ENCODE results near the gene WDFY3.
"Not testable (repeated sequence)": the region's sequence is repeated elsewhere in the genome, so short reads cannot be mapped to it uniquely, and the experiment has no call there.

Gene WDFY3

DNA sequence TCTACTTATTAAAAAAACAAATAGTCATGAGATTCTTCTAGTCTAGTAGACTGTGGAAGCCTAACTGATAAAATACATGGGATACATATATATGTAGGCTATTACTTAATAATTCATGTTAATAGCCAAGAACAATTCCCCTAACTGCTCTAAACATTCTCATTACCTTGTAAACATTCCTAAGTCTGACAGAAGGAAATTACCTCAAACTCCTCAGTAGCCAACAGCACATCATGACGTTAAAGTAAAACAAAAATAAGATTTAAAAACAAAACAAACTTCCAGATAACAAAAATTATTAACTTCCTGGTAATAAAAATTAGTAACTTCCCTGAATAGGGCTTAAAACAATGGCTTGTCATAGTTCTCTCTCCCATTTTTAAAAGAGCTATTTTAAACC is 109.2 kb downstream of the WDFY3 start:
- DNase-seq (ENCODE audit: low read depth in 2 of 2) = no peak

DNA sequence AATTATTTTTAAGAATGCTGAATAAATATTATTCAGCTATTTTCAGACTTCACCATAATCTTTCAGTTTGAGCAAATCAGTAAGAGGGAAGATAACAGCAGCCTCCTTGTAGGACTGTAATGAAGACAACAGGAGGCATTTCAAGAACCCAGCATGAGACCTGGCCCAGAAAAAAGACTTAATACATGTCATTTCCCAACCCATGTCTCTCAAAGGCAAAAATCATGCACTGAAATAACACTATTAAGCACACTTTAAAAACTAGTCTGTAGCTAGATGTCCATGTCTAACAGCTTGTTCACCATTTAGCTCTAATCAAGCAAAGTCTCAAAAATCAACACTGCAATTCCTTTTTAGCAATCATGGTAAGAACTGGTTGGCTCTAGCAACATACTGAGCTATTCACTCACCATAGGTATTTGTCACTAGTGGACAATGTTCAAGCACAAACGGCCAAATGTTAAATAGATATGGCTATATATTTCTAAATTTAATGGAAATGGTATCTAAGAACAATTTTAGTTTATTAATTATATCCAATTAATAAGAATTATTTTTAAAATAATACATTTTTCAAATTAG is 109.9 kb downstream of the WDFY3 start:
- no peak for DNase-seq (ENCODE audit: low read depth in 2 of 2)

DNA sequence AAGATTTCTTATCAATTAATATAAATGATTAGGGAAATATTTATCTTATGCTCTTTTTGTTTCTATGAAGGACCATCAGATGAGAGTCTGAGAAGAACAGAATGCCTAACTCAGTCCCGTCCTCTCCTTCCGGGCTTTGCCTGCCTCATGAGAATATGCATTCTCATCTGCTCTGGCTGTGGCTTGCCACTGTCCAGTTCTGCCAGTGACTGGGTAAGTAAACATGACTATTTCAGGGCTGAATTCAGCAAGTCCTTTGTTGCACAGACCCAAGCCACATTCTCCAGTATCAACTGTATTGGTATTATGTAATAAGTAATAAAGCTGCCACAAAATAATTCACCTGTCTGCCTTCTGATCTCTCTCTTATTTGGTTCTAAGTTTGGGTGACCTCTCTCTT is 110.7 kb downstream of the WDFY3 start:
- no peak for DNase-seq (ENCODE audit: low read depth in 2 of 2)

DNA sequence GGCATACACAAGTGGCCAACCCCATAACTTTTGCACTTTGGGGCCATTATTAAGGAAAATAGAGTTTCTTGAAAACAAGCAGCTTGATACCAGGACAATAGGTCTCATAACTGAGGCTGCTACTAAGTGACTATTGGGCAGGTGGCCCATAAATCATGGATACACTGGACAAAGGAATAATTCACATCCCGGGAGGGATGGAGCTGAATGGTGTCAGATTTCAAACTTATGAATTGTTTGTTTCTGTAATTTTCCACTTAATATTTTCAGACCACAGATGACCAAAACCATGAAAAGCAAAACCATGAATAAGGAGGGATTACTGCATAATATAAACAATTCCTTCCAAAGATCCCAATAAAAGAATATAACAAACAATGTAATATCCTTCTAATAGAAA is 114.4 kb downstream of the WDFY3 start:
- no peak for DNase-seq (ENCODE audit: low read depth in 2 of 2)

DNA sequence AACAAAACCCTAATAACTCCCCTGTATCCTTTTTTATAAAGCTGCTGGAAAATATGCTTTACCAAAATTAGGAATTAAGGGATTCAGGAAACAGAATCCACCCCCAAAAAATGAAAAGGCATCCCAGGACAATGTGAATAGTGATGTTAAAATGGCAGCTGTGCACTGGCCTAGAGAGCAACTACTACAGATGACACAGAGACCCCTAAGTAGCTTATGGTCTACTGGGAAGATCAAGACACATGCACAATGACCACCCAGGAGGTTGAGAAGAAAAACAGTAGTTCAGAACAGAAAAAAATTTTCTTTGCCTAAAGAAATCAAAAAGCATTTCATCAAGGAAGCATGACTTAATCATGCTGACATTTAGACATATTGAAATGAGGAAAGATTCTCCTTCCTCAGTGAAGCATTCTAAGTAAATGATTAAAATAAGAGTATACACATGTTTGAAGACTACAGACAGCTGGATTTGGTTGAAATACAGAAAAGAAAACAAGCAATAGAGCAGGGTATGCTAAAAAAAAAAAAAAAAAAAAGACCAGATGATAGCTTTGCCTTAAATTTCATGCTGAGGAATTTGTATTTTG is 117.3 kb downstream of the WDFY3 start:
- peak in 1 of 2 experiments; percentile 2 for DNase-seq (ENCODE audit: low read depth in 2 of 2)

DNA sequence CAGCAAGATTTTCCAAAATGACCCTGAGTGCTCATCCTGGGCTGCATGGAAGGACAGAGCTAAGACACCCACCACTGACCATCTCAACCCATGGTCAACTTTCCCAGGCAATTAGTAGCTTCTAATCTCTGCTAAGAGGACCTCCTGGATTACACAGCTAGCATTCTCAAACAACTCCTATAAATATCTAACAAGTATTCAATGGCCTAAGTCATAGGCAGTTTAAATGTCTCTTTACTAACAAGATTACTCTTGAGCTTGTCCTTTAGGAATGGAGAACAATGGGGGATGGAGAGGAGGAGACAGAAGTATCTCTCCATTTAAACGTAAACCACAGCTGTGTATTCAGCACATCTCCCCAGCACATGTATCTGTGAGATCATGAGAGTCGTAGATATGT is 118.1 kb downstream of the WDFY3 start:
- no peak for DNase-seq (ENCODE audit: low read depth in 2 of 2)

DNA sequence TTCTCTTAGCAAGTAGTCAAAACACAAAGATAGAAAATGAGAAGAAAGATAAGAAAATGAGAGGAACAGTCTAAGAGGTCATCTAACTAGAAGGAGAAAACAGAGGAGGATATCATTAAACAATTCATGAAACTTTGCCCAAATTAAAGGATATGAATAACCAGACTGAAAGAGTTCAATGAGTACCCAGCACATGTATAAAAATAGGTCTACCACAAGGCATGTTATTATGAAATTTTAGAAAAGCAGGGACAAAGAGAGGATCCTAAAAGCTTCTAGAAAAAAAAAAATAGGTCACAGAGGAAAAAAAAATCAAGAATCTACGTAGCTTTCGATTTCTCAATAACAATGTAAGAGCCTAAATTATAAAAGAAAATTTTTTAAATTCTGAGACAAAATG is 118.5 kb downstream of the WDFY3 start:
- DNase-seq (ENCODE audit: low read depth in 2 of 2) = no peak

DNA sequence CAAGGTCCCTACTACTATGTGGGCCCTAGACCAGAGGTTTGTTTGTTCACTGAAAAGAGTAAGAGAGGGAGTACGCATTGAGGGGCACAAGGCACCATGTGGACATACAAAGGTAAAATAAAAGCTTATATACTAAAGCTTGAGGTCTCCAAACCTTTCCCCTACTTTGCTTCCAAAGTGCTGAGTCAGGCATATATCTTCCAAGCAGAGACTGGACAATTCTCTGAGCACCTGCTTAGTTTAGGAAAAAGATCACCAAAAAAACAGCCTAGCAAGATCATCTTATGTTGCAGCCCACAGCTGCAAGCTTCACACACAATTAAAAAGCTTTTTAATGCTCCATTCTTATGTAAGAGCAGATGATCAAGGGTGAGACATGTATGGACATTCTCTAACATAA is 119.5 kb downstream of the WDFY3 start:
- no peak for DNase-seq (ENCODE audit: low read depth in 2 of 2)

DNA sequence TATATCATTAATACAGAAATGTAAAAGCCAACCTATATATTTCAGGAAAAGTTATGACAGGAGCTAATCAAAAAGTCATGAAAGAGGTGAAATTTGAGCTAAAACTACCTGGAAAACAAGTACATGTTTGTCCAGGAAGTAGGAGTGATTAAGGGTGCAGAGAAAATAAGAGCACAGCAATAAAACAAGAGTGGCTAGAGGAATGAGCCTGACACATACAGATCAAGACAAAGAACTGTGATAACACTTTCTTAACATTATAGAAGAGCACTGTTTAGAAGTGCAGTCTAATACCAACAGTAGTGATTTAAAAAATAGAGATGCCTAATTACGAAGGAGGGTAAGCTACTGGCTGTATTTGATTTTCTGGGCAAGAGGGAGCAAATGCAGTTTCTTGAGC is 125.1 kb downstream of the WDFY3 start:
- no peak for DNase-seq (ENCODE audit: low read depth in 2 of 2)

DNA sequence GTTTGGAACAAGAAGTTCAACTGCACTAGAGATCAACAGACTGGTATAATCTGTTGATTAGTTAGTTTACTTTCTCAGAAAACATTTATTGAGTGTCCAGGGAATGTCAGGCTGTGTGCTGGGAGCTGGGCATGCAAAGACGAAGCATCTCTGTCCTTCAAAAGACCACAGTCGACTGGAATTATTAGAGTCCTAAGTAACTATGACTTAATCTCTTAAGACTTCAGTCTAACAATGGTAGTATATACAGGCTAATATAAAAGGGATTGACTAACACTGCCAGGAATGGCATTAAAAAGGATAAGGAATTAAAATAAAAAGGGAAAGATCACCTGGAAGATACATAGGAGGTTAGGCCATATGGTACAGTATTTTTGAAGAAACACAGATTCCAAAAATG is 128.7 kb downstream of the WDFY3 start:
- no peak for DNase-seq (ENCODE audit: low read depth in 2 of 2)

DNA sequence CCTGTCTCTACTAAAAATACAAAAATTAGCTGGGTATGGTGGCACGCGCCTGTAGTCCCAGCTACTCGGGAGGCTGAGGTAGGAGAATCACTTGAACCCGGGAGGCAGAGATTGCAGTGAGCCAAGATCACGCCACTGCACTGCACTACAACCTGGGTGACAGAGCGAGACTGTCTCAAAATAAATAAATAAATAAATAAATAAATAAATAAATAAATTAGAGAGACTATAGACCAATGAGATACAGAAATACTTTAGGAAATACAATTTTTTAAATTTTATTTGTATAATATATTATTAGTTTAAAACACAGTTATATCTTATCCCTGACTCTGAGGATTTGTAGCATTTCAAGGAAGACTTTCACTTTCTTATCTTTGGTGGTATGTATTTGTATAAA is 136.9 kb downstream of the WDFY3 start:
- not testable (repeated sequence) for DNase-seq (ENCODE audit: low read depth in 2 of 2)

DNA sequence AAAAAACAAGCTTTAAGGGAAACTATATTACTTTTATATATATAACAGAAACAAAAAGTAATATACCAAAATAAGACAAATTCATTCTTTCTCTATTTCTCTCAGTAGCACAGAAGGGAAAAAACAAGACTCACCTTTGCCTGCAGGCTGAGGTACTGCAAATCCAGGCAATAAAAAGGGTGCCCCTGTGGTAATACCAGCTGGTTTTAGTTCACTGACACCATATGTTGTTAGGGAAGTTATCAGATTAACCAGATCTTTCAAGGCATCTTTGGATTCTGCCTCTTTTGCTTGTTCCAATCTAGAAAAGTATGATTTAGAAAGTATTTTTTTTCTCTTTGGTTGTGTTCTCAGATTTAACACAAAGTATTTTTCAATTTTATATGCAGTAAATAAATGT is 139.8 kb downstream of the WDFY3 start:
- no peak for DNase-seq (ENCODE audit: low read depth in 2 of 2)

DNA sequence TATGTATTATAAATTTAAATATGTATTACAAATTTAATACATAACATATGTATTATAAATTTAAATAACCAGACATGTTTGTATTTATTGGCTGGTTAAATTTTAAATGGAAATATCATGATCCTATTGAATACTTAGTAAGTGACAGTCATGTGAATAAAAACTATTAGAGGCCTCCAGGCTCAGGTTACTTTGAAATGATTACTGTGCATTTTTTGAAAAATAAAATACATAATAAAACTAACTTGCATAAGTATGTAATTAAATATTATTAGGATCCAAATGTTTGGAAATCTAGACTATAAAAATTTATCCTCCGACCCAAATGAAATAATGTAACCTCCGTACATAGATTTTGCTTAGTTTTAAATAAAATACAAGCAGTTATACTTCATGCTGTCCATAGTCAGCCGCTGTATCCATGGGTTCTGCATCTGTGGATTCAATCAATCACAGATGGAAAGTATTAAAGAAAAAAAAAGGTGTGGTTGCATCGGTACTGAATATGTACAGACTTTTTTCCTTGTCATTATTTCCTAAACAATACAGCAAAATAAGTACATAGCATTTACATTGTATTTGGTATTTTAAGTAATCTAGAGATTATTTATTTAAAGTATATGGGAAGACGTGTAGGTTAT is 140.7 kb downstream of the WDFY3 start:
- DNase-seq (ENCODE audit: low read depth in 2 of 2) = no peak

DNA sequence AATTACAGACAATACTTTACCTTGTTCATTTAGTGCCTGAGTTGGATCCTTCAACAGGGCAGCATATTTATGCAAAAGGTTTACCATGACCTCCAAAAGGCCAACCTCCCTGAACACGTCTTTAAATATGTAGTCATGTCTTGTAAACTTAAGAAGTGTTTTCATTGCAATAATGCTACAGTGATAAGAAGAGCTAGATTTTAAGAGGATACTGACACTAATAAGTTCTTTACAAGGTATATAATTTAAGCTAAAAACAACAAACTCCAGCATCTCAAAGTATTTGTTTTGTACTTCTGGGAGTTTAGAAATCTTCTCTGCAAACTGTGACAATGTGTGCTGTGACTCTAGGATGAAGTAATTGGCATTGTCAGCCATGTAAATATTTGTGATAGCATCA is 145.4 kb downstream of the WDFY3 start:
- no peak for DNase-seq (ENCODE audit: low read depth in 2 of 2)

DNA sequence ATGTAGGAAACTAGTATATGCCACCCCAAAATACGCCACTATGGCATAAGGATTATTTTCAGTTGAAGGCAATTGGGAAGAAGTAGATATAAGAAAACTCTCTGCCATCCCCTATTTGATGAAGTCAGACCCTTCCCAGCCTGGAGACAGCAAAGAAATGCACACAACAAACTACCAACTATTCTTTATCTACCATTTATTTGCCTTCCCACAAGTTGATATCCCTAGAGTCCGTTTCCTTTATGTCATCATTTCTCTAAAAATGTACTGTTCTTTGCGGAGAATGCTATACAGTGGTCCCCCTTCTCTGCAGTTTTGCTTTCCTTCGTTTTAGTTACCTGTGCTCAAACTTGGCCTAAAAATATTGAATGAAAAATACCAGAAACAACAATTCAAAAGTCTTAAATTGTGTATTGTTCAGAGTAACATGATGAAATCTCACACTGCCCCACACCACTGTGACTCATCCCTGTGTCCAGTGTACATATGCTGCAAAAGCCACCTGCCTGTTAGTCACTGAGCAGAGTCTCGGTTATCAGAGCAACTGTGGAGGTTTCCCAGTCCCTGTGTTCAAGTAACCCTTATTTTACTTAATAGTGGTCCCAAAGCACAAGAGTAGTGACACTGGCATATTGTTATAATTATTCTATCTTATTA is 152.3 kb downstream of the WDFY3 start:
- peak; percentile 33 to 37 for DNase-seq (ENCODE audit: low read depth in 2 of 2)

DNA sequence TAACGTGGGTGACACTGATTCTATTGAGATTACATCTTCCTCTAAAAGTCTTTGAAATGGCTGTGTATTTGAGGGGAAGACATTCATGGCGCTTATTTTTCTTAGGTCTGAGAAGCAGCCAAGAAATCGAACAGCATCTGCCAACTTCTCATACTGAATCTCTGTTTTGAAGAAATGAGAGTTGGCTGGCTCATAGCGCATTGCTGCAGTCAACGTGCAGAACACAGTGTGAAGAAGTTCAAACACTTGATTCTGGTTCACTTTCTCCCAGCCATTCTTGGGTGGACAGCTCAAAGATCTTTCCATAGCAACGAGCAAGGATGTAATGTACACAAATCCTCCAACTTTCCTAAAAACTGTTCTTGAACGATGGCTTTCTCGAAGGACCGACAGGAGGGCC is 156.5 kb downstream of the WDFY3 start:
- DNase-seq (ENCODE audit: low read depth in 2 of 2) = no peak

DNA sequence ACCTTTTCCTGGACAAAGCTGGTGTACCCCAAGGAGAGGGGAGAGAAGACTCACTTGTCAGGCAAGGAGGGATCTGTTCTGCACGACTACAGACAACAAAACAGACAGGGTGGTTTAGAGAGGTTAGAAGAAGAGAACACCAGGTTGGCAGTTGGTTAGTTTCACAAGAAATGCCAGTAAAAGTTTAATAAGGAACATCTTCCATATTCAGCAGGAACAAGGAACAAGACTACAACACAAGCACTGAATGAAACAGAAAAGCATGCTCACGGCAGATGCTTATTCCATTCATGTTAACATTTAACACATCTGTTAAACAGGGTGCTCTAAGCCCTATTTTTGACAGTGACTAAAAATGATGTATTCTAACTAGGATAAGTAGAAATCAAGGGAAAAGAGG is 158.2 kb downstream of the WDFY3 start:
- no peak for DNase-seq (ENCODE audit: low read depth in 2 of 2)

DNA sequence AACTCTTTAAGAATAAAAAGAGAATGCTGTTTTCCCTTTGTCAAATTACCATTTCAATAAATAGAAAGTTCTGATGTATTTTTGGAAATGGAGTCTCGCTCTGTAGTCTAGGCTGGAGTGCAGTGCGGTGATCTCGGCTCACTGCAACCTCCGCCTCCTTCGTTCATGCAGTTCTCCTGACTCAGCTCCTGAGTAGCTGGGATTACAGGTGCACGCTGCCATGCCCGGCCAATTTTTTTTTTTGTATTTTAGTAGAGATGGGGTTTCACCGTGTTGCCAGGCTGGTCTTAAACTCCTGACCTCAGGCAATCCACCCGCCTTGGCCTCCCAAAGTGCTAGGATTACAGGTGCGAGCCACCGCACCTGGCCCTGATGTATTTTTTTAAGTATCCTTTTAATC is 159.9 kb downstream of the WDFY3 start:
- DNase-seq (ENCODE audit: low read depth in 2 of 2) = not testable (repeated sequence)

DNA sequence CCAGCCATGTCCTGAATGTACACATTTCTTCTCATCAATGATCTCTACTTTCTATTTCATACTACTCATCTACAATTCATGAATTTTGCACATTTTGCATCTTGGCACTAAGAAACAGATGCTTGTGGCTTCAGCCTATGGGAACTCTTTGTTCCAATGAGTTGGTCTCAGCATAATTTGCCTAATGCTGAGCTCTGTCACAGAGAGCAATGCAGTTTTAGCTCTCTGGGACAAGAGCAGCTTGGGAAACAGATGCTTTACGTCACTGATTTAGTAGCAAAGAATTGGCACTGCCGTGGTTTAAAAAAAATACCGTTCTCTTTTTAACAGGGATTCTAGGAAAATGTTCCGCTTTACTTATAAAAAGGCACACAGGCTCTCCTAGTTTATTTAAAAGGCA is 162.4 kb downstream of the WDFY3 start:
- no peak for DNase-seq (ENCODE audit: low read depth in 2 of 2)

DNA sequence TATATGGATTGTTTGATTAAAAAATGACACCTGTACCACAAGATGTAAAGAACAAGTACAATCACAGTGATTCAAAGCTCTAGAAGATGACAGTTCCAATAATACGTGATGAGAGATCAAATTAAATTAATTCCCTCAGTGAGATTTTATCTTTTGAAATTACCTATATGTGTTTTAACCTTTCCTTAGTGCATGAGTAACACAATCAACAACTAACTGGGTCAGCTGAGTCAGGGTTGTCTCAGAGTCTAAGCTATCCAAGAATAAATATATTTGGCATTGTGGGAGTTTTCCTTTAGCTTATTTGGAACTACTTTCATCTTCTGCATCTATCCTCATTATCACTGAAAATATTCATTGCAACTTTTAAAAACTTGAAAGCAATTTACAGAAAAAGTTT is 162.8 kb downstream of the WDFY3 start:
- DNase-seq (ENCODE audit: low read depth in 2 of 2) = no peak

DNA sequence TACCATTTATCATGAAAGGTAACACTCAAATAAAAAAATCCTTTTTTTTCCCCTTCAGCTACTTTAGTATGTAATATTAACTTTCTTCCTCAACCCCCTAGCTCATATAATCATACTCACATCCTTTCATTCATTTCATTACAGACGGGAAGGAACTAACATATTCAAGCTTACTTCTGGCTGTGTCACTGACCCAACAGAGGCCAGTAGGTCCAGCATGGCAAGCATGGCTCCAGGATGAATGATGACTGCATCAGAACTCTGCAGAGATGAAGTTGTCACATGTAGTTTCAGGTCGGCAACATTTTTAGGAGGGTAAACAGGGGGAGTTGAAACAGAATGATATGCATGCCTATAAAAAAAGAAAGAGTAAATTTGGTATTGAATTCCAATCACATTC is 163.4 kb downstream of the WDFY3 start:
- DNase-seq (ENCODE audit: low read depth in 2 of 2) = no peak

DNA sequence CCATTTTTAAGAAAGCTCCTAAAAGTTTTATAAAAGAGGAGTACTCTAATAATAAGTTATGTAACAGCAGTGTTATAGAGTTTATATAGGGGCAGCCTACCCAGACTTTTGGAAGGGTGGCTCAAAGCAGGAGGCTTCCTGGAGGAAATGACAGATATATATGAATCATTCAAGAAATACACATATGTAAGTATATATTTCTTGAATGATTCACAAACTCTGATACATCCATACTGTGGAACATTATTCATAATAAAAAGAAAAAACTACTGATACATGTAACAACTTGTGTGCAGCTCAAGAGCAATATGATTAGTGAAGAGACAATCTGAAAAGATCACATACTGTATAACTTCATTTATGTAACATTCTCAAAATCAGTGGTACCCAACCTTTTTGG is 166.2 kb downstream of the WDFY3 start:
- no peak for DNase-seq (ENCODE audit: low read depth in 2 of 2)

DNA sequence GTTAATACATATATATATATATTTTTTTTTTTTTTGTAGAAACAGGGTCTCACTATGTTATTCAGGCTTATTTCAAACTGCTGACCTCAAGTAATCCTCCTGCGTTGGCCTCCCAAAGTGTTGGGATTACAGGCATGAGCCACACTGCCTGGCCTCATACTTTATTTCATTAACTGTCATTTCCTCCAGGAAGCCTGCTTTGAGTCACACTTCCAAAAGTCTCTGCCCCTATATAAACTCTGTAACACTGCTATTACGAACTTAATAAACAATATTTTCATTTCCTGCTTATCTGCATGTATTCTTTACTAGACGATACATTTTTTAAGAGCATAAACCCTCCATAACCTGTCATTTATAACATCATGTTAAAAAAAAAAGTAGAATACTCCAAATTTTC is 167.2 kb downstream of the WDFY3 start:
- no peak for DNase-seq (ENCODE audit: low read depth in 2 of 2)

All from fibroblast of skin of left quadriceps (primary cell).